ENCODE measurements around the gene KIAA1328.

DNA sequence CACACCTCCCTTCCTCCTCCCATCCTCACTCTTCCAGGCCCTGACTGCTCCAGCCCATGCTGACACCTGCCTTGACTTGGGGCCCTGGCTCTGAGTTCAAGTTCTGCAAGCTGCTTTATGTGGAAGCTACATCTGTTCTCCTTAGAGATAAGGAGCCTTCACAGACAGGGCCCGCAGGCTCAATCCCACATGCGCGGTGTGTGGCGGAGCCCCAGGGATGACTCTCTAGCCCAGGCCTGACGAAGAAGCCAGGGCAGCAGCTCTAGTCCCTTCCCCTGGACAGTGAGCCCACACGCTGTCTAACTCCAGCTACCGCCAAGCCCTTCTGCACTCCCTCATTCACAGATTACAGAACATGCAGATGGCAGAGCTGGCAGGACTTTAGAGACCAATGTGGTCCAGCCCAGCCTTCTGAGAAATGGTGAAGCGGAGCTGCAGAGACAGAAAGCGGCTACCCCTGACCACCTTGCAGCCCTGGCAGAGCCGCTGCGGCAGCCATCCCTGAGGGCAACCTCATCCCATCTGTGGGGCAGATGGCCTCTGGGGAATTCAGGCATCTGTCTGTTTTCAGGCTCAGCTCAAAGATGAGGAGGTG, 432.4 kb downstream of the KIAA1328 start:
- TF ChIP-seq POLR2AphosphoS5 (IDR thresholded peaks at IDR 0.05): no peak
- TF ChIP-seq, protein P1, sequence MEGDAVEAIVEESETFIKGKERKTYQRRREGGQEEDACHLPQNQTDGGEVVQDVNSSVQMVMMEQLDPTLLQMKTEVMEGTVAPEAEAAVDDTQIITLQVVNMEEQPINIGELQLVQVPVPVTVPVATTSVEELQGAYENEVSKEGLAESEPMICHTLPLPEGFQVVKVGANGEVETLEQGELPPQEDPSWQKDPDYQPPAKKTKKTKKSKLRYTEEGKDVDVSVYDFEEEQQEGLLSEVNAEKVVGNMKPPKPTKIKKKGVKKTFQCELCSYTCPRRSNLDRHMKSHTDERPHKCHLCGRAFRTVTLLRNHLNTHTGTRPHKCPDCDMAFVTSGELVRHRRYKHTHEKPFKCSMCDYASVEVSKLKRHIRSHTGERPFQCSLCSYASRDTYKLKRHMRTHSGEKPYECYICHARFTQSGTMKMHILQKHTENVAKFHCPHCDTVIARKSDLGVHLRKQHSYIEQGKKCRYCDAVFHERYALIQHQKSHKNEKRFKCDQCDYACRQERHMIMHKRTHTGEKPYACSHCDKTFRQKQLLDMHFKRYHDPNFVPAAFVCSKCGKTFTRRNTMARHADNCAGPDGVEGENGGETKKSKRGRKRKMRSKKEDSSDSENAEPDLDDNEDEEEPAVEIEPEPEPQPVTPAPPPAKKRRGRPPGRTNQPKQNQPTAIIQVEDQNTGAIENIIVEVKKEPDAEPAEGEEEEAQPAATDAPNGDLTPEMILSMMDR (IDR thresholded peaks at IDR 0.05): no peak
- TF ChIP-seq POLR2A (IDR thresholded peaks at IDR 0.05): no peak

Data from stomach (tissue), 4 donors.